GM06990 (cell line): ENCODE results near the gene UPK3A.

Source experiments
- DNase-seq: peaks from one replicate; pipeline ENCODE4 v3.0.0-alpha.2; 2011; ENCODE audit not compliant: insufficient read length; ENCODE audit errors: extremely low read depth
- H3K27me3 ChIP-seq: replicated peaks from 2 replicates; pipeline ENCODE4 v1.6.0; 2011; ENCODE audit warnings: low read length; ENCODE audit not compliant: control insufficient read depth, insufficient read depth
- H3K36me3 ChIP-seq: 2 replicates; pipeline ENCODE4 v1.5.1; 2011; ENCODE audit warnings: low read length; ENCODE audit not compliant: control insufficient read depth, insufficient read depth
- H3K4me3 ChIP-seq: replicated peaks from 2 replicates; pipeline ENCODE4 v1.5.1; 2011; ENCODE audit warnings: low read depth, mild to moderate bottlenecking, control low read depth, low read length
- CTCF ChIP-seq: IDR thresholded peaks from 2 replicates; pipeline ENCODE4 v1.5.1; 2011; ENCODE audit warnings: low read length, control low read depth, mild to moderate bottlenecking, inconsistent platforms; ENCODE audit not compliant: insufficient read depth, poor library complexity, severe bottlenecking

Gene UPK3A

DNA sequence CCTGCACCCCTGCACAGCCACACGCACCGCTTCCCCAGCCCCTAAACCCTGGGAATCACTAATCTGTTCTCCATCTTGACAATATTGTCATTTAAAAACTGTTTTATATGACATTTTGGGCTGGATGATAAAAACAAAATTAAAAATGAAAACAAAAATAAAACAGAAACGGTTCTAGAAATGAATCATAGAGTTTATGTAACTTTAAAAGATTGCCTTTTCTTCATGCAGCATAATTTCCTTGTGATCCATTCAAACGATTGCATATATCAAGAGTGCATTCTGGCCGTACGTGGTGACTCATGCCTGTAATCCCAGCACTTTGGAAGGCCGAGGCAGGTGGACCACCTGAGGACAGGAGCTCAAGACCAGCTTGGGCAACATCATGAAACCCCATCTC is 18.4 kb downstream of the UPK3A start:
- no peaks in the 10 kb centered on the region for H3K36me3 ChIP-seq
- no peaks in the 10 kb centered on the region for H3K27me3 ChIP-seq
- no peak for TF ChIP-seq CTCF
- no peak overlapping the region for H3K4me3 ChIP-seq
- DNase-seq = no peak

- Histone ChIP-seq H3K4me3 (no peak overlapping the region), H3K36me3 (no peaks in the 10 kb centered on the region), H3K27me3 (no peaks in the 10 kb centered on the region)
- no peak for DNase-seq
- no peak for TF ChIP-seq CTCF
Measured at GRCh38 chr22:45304971-45305370, 20.2 kb downstream of the UPK3A start.

DNA sequence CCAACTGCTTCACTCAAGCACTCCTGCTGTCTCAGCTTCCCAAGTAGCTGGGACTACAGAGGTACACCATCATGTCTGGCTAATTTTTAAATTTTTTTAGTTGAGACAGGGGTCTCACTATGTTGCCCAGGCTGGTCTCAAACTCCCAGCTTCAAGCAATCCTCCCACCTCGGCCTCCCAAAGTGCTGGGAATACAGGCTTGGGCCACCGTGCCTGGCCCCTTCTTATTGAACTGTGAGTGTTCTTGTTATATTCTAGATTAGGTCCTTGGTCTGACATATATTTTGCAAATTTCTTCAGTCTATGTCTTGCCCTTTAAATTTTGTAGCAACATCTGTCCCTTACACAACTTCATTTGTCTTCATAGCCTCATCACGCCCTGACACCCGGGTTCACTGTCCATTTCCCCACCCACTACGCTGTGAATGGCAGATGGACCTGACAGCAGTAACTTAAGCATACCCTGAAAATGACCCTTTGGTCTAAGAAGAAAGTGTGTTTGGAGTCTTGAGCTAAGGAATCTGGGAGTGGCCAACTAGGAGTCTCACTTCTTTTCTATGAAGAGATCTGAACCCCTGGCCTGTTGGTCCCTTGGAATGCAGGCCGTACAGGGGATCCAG is 20.8 kb downstream of the UPK3A start:
- no peaks in the 10 kb centered on the region for H3K27me3 ChIP-seq
- H3K4me3 ChIP-seq = no peak overlapping the region
- no peak for DNase-seq
- no peak for TF ChIP-seq CTCF
- no peaks in the 10 kb centered on the region for H3K36me3 ChIP-seq

DNA sequence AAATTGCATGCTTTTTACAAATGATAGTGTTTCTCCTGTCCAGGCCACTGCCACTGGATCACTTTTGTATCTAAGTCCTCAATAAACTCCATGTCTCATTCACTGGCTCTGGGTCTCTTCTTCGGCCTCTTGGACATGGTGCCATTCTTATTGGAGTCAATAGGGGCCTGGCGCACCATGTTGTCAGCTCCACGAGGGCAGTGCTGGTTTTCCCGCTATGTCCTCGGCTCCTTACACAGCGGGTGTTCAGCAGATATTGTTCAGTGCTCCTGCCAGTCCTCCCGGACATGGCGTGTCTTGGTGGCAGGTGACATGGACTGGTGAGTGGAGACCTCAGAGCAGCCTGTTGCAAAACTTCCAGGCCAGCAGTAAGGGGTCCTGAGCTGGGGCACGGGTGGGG is 21.4 kb downstream of the UPK3A start:
- Histone ChIP-seq H3K27me3 (no peaks in the 10 kb centered on the region), H3K36me3 (no peaks in the 10 kb centered on the region), H3K4me3 (no peak overlapping the region)
- TF ChIP-seq CTCF = no peak
- DNase-seq = no peak

- no peaks in the 10 kb centered on the region for H3K36me3 ChIP-seq
- H3K4me3 ChIP-seq = no peak overlapping the region; the same call in 1 of the 2 replicates
- no peak for DNase-seq
- TF ChIP-seq CTCF = no peak
- no peaks in the 10 kb centered on the region for H3K27me3 ChIP-seq
Measured at GRCh38 chr22:45308391-45308956, 23.7 kb downstream of the UPK3A start.
